Measurements from ENCODE around the gene COX5A.

GRCh38 chr15:74892313-74892712 is 45.6 kb downstream of the COX5A start:
- TF ChIP-seq POLR2A (IDR thresholded peaks at IDR 0.05), result no peak
- TF ChIP-seq, protein P1, sequence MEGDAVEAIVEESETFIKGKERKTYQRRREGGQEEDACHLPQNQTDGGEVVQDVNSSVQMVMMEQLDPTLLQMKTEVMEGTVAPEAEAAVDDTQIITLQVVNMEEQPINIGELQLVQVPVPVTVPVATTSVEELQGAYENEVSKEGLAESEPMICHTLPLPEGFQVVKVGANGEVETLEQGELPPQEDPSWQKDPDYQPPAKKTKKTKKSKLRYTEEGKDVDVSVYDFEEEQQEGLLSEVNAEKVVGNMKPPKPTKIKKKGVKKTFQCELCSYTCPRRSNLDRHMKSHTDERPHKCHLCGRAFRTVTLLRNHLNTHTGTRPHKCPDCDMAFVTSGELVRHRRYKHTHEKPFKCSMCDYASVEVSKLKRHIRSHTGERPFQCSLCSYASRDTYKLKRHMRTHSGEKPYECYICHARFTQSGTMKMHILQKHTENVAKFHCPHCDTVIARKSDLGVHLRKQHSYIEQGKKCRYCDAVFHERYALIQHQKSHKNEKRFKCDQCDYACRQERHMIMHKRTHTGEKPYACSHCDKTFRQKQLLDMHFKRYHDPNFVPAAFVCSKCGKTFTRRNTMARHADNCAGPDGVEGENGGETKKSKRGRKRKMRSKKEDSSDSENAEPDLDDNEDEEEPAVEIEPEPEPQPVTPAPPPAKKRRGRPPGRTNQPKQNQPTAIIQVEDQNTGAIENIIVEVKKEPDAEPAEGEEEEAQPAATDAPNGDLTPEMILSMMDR (IDR thresholded peaks at IDR 0.05), result no peak
